ENCODE results near the gene ERCC6. TPM values are rescaled to one million over a fixed set of nuclear protein-coding genes. Genes with fewer than 3 reads are reported as not detected.

The ERCC6 gene
- total RNA-seq, 5 donors from 2014 or later (not counting 1 experiment from before 2014, with no cell fraction given) = 34.6 to 40.7 (median 39.1) TPM

- WGBS (ENCODE audit: insufficient coverage) = 60% methylated on average over 1 of the region's 2 CpGs
- Histone ChIP-seq H3K9me3 (no peaks in the 10 kb centered on the region), H3K36me3 (ENCODE audit: control insufficient read depth in 2 of 2, extremely low read depth in 1 of 2, insufficient read depth in 1 of 2, low read length in 1 of 2) (no peaks in the 10 kb centered on the region), H3K27me3 (replicated peaks in 1 of 2; ENCODE audit: control insufficient read depth in 2 of 2, extremely low read depth in 1 of 2, insufficient read depth in 2 of 2, low read length in 1 of 2) (peaks cover 0 to 4% of the 10 kb centered on the region in 2 experiments), H3K4me1 (ENCODE audit: control insufficient read depth in 1 of 2, extremely low read depth in 1 of 2, insufficient read depth in 2 of 2, low read length in 2 of 2) (no peaks in the 10 kb centered on the region), H3K4me3 (ENCODE audit: control insufficient read depth in 1 of 2, extremely low read depth in 1 of 2, low read length in 1 of 2) (no peak overlapping the region), H3K27ac (ENCODE audit: low read length) (no peak overlapping the region)
- POLR2A ChIA-PET = no interaction called here
- no peak overlapping the region for H3K27ac Mint-ChIP-seq
- CTCF ChIA-PET = interaction anchor here (0.7 kb wide), 2 partner anchors 890 to 1031 kb away, joined by 3 to 4 read pairs; no protein-coding TSS in a partner anchor
- no peak for DNase-seq
- H3K9me3 Mint-ChIP-seq = peaks cover 0 to 14% (median 11%) of the 10 kb centered on the region in 3 donors
- H3K4me1 Mint-ChIP-seq = no peaks in the 10 kb centered on the region
- no peaks in the 10 kb centered on the region for H3K36me3 Mint-ChIP-seq
- H3K27me3 Mint-ChIP-seq = peaks cover 24 to 28% of the 10 kb centered on the region in 2 donors
- H3K4me3 Mint-ChIP-seq = no peak overlapping the region
- no peak for ATAC-seq (replicated peaks in 1 of 4)
Measured at GRCh38 chr10:49552277-49552676, 13.4 kb upstream of the ERCC6 start.

DNA sequence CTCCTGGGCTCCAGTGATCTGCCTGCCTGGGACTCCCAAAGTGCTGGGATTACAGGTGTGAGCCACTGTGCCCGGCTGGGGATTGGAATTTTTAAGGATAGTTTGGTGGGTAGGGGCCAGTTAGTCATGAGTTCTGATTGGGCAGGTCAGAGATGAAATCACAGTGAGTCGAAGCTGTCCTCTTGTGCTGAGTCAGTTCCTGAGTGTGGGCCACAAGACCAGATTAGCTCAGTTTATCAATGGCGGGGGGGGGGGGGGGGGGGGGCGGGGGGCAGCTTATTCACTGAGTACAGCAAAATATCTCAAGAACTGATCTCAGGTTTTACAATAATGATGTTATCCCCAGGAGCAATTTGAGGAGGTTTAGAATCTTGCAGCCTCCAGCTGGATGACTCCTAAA lies 11.6 kb upstream of the ERCC6 start:
- Mint-ChIP-seq H3K9me3 (peaks cover 0 to 9% (median 4%) of the 10 kb centered on the region in 3 donors), H3K4me1 (no peaks in the 10 kb centered on the region)

GRCh38 chr10:49549640-49550346 lies 10.9 kb upstream of the ERCC6 start:
- ChIA-PET CTCF (no interaction called here), POLR2A (no interaction called here)
- H3K27me3 ChIP-seq (replicated peaks in 1 of 2; ENCODE audit: control insufficient read depth in 2 of 2, extremely low read depth in 1 of 2, insufficient read depth in 2 of 2, low read length in 1 of 2) = no peaks in the 10 kb centered on the region
- DNase-seq = no peak
- Mint-ChIP-seq H3K27me3 (peaks cover 22 to 35% of the 10 kb centered on the region in 2 donors), H3K27ac (no peak overlapping the region), H3K36me3 (no peaks in the 10 kb centered on the region), H3K9me3 (peaks cover 0 to 4% (median 0%) of the 10 kb centered on the region in 3 donors), H3K4me1 (no peaks in the 10 kb centered on the region), H3K4me3 (no peak overlapping the region)
- H3K36me3 ChIP-seq (ENCODE audit: control insufficient read depth in 2 of 2, extremely low read depth in 1 of 2, insufficient read depth in 1 of 2, low read length in 1 of 2) = no peaks in the 10 kb centered on the region
- no peaks in the 10 kb centered on the region for H3K4me1 ChIP-seq (ENCODE audit: control insufficient read depth in 1 of 2, extremely low read depth in 1 of 2, insufficient read depth in 2 of 2, low read length in 2 of 2)
- H3K4me3 ChIP-seq (ENCODE audit: control insufficient read depth in 1 of 2, extremely low read depth in 1 of 2, low read length in 1 of 2) = no peak overlapping the region
- no CpG with 5 or more reads among the region's 1 CpG for WGBS (ENCODE audit: insufficient coverage)
- no peaks in the 10 kb centered on the region for H3K9me3 ChIP-seq
- no peak for ATAC-seq (replicated peaks in 1 of 4)
- no peak overlapping the region for H3K27ac ChIP-seq (ENCODE audit: low read length)

More for the DNA sequence above, 11.6 kb upstream of the ERCC6 start:
- H3K36me3 Mint-ChIP-seq = no peaks in the 10 kb centered on the region
- peaks cover 22 to 35% of the 10 kb centered on the region in 2 donors for H3K27me3 Mint-ChIP-seq
- no peak overlapping the region for H3K4me3 Mint-ChIP-seq
- CTCF ChIA-PET = no interaction called here
- H3K27ac ChIP-seq (ENCODE audit: low read length) = no peak overlapping the region
- no peaks in the 10 kb centered on the region for H3K4me1 ChIP-seq (ENCODE audit: control insufficient read depth in 1 of 2, extremely low read depth in 1 of 2, insufficient read depth in 2 of 2, low read length in 2 of 2)
- H3K9me3 ChIP-seq = no peaks in the 10 kb centered on the region
- DNase-seq = no peak
- no peak overlapping the region for H3K4me3 ChIP-seq (ENCODE audit: control insufficient read depth in 1 of 2, extremely low read depth in 1 of 2, low read length in 1 of 2)
- no peaks in the 10 kb centered on the region for H3K36me3 ChIP-seq (ENCODE audit: control insufficient read depth in 2 of 2, extremely low read depth in 1 of 2, insufficient read depth in 1 of 2, low read length in 1 of 2)
- H3K27me3 ChIP-seq (replicated peaks in 1 of 2; ENCODE audit: control insufficient read depth in 2 of 2, extremely low read depth in 1 of 2, insufficient read depth in 2 of 2, low read length in 1 of 2) = no peaks in the 10 kb centered on the region
- no peak overlapping the region for H3K27ac Mint-ChIP-seq
- POLR2A ChIA-PET = no interaction called here
- WGBS (ENCODE audit: insufficient coverage) = 63% methylated on average over 1 of the region's 4 CpGs
- ATAC-seq (replicated peaks in 1 of 4) = no peak

DNA sequence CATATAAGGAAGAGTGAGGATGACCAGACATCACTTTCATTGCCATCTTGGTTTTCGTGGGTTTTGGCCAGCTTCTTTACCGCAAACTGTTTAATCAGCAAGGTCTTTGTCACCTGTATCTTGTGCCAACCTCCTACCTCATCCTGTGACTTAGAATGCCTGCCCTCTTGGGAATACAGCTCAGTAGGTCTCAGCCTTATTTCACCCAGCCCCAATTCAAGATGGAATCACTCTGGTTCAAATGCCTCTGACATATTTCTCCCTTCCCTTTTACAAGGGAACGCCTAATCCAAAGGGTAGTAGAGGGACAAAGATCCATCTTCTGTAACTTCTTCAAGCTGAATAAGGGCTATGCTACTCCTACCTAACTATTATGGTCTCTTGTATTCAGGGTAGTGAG lies 4.7 kb upstream of the ERCC6 start:
- POLR2A ChIA-PET = no interaction called here
- no peak overlapping the region for H3K27ac Mint-ChIP-seq
- peaks cover 11 to 13% (median 11%) of the 10 kb centered on the region in 3 donors for H3K4me1 Mint-ChIP-seq

GRCh38 chr10:49542353-49542752 lies 3.4 kb upstream of the ERCC6 start:
- H3K27ac Mint-ChIP-seq = no peak overlapping the region
- peaks cover 2 to 22% of the 10 kb centered on the region in 2 experiments for H3K4me1 ChIP-seq (ENCODE audit: control insufficient read depth in 1 of 2, extremely low read depth in 1 of 2, insufficient read depth in 2 of 2, low read length in 2 of 2)
- CTCF ChIA-PET = no interaction called here
- peaks cover 25 to 37% of the 10 kb centered on the region in 2 donors for H3K27me3 Mint-ChIP-seq
- H3K4me3 Mint-ChIP-seq = no peak overlapping the region
- no peak overlapping the region for H3K27ac ChIP-seq (ENCODE audit: low read length)
- DNase-seq (no peak), ATAC-seq (replicated peaks in 1 of 4) (no peak)
- POLR2A ChIA-PET = no interaction called here
- no peaks in the 10 kb centered on the region for H3K36me3 Mint-ChIP-seq
- peaks cover 0 to 6% of the 10 kb centered on the region in 2 experiments for H3K27me3 ChIP-seq (replicated peaks in 1 of 2; ENCODE audit: control insufficient read depth in 2 of 2, extremely low read depth in 1 of 2, insufficient read depth in 2 of 2, low read length in 1 of 2)
- no peaks in the 10 kb centered on the region for H3K36me3 ChIP-seq (ENCODE audit: control insufficient read depth in 2 of 2, extremely low read depth in 1 of 2, insufficient read depth in 1 of 2, low read length in 1 of 2)
- H3K4me3 ChIP-seq (ENCODE audit: control insufficient read depth in 1 of 2, extremely low read depth in 1 of 2, low read length in 1 of 2) = no peak overlapping the region
- no CpG with 5 or more reads among the region's 4 CpGs for WGBS (ENCODE audit: insufficient coverage)
- no peaks in the 10 kb centered on the region for H3K9me3 ChIP-seq
- H3K9me3 Mint-ChIP-seq = peaks cover 0 to 4% (median 0%) of the 10 kb centered on the region in 3 donors
- H3K4me1 Mint-ChIP-seq = peaks cover 20 to 22% (median 20%) of the 10 kb centered on the region in 3 donors

More for the DNA sequence above, 4.7 kb upstream of the ERCC6 start:
- Histone ChIP-seq H3K9me3 (no peaks in the 10 kb centered on the region), H3K36me3 (ENCODE audit: control insufficient read depth in 2 of 2, extremely low read depth in 1 of 2, insufficient read depth in 1 of 2, low read length in 1 of 2) (no peaks in the 10 kb centered on the region), H3K27me3 (replicated peaks in 1 of 2; ENCODE audit: control insufficient read depth in 2 of 2, extremely low read depth in 1 of 2, insufficient read depth in 2 of 2, low read length in 1 of 2) (peaks cover 0 to 6% of the 10 kb centered on the region in 2 experiments), H3K4me3 (ENCODE audit: control insufficient read depth in 1 of 2, extremely low read depth in 1 of 2, low read length in 1 of 2) (no peak overlapping the region), H3K27ac (ENCODE audit: low read length) (no peak overlapping the region), H3K4me1 (ENCODE audit: control insufficient read depth in 1 of 2, extremely low read depth in 1 of 2, insufficient read depth in 2 of 2, low read length in 2 of 2) (peaks cover 0 to 10% of the 10 kb centered on the region in 2 experiments)
- CTCF ChIA-PET = interaction anchor here in 1 of 2 donors (0.6 kb wide), 1 partner anchor 1042 kb away, joined by 3 read pairs; no protein-coding TSS in a partner anchor
- DNase-seq = no peak
- H3K9me3 Mint-ChIP-seq = peaks cover 0 to 4% (median 0%) of the 10 kb centered on the region in 3 donors
- no peak overlapping the region for H3K4me3 Mint-ChIP-seq
- no peaks in the 10 kb centered on the region for H3K36me3 Mint-ChIP-seq
- ATAC-seq (replicated peaks in 1 of 4) = no peak
- whole genome bisulfite sequencing (ENCODE audit: insufficient coverage) = 83% methylated on average over 2 of the region's 3 CpGs
- H3K27me3 Mint-ChIP-seq = peaks cover 25 to 39% of the 10 kb centered on the region in 2 donors

- ATAC-seq (replicated peaks in 1 of 4) (no peak), DNase-seq (no peak)
- Mint-ChIP-seq H3K27me3 (peaks cover 25 to 31% of the 10 kb centered on the region in 2 donors), H3K36me3 (peaks cover under 1% of the 10 kb centered on the region), H3K4me1 (peaks cover 21 to 24% (median 22%) of the 10 kb centered on the region in 3 donors), H3K4me3 (no peak overlapping the region), H3K9me3 (peaks cover 0 to 4% (median 0%) of the 10 kb centered on the region in 3 donors), H3K27ac (no peak overlapping the region)
- peaks cover 2 to 22% of the 10 kb centered on the region in 2 experiments for H3K4me1 ChIP-seq (ENCODE audit: control insufficient read depth in 1 of 2, extremely low read depth in 1 of 2, insufficient read depth in 2 of 2, low read length in 2 of 2)
- H3K27me3 ChIP-seq (replicated peaks in 1 of 2; ENCODE audit: control insufficient read depth in 2 of 2, extremely low read depth in 1 of 2, insufficient read depth in 2 of 2, low read length in 1 of 2) = peaks cover 0 to 6% of the 10 kb centered on the region in 2 experiments
- ChIA-PET CTCF (no interaction called here), POLR2A (no interaction called here)
- no peaks in the 10 kb centered on the region for H3K9me3 ChIP-seq
- H3K4me3 ChIP-seq (ENCODE audit: control insufficient read depth in 1 of 2, extremely low read depth in 1 of 2, low read length in 1 of 2) = no peak overlapping the region
- H3K36me3 ChIP-seq (ENCODE audit: control insufficient read depth in 2 of 2, extremely low read depth in 1 of 2, insufficient read depth in 1 of 2, low read length in 1 of 2) = no peaks in the 10 kb centered on the region
- H3K27ac ChIP-seq (ENCODE audit: low read length) = no peak overlapping the region
- WGBS (ENCODE audit: insufficient coverage) = 75% methylated on average over 6 of the region's 6 CpGs
Measured at GRCh38 chr10:49541762-49542161, 2.8 kb upstream of the ERCC6 start.
